ENCODE results near the gene ADCY5.
A peak's percentile ranks its signal among the peaks of the same experiment; 100 is the strongest.

The ADCY5 gene

DNA sequence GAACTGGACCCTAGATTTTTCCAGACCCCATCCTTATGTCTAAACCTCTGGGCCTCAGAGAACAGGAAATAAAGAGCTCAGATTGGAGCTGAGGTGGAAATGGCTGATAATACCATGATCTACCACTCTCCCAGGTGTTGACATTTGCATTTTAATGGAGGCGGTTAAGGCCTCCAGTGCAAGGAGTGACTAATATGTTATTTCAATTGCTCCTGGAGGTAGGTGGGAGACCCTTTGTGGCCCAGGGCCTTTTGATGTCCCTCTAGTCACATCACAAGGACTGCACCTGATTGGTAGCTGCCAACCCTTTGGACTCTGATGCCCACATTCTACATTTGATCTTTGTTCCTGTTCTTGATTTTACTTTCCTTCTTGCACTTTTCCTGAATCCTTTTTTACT lies 9.0 kb upstream of the ADCY5 start:
- no peak for DNase-seq

DNA sequence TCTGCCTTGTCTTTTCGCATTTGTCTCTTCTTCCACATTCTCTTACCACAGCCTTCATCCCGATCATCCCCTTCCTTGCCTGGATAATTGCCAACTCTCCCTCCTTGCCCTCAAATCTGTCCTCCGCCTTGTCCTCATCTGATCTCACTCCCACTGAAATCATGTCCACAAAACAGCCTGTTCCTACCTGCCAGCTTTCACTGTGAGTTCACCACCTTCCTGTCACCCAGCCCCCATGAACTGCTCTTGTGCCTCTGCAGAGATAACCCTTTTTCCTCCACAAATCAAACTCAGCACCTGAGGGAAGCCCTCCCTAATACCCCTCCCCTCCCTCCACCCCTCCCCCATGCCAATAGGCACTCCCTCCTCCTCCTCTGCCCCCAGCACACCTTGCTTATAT lies 4.8 kb upstream of the ADCY5 start:
- DNase-seq = no peak

DNA sequence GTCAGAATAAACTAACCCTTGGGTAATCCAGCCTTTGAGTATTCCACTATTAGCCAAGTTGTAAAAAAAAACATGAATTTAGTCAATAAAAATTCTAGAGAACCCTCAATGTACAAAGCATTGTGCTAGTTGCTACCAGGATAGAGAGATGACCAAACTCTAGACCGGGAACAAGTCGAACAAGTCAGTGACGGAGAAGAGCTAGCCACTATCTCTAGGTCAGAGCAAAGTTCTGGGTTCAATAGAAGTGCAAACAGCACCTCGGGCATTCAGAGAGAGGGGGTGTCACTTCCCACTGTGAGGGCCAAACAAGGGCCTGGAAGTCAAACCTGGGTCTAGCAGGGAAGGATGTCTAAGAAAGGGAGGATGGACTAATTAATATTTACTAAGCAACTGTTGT lies 2.3 kb upstream of the ADCY5 start:
- DNase-seq = no peak

DNA sequence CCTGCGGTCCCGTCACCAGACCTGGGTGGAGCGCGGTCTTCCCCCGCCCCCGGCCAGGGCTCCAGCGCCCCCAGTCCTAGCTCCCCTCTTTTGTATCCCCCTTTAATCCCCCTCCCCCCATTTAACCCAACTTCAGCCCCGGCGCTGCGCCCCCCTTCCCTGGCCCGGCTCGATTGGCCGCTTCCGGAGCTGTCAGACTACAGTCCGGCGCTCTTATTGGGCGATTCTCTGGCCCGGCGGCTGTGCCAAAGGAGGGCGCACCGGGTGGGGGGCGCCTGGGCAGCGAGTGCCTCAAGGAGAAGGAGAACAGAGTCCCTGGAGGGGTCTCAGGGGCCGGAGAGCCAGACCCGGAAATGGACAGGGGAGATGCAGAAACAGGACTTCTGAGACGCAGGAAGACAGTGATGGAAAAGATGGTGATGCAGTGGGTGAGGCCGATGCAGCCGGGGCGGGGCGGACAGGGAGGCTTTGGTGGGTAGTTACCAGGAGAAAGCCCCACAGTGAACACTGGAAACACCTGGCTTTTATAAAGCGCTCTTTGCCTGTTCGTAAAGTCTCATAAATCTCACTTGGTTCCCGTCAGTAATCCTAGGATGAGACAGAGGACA lies 1.2 kb upstream of the ADCY5 start:
- DNase-seq = no peak

DNA sequence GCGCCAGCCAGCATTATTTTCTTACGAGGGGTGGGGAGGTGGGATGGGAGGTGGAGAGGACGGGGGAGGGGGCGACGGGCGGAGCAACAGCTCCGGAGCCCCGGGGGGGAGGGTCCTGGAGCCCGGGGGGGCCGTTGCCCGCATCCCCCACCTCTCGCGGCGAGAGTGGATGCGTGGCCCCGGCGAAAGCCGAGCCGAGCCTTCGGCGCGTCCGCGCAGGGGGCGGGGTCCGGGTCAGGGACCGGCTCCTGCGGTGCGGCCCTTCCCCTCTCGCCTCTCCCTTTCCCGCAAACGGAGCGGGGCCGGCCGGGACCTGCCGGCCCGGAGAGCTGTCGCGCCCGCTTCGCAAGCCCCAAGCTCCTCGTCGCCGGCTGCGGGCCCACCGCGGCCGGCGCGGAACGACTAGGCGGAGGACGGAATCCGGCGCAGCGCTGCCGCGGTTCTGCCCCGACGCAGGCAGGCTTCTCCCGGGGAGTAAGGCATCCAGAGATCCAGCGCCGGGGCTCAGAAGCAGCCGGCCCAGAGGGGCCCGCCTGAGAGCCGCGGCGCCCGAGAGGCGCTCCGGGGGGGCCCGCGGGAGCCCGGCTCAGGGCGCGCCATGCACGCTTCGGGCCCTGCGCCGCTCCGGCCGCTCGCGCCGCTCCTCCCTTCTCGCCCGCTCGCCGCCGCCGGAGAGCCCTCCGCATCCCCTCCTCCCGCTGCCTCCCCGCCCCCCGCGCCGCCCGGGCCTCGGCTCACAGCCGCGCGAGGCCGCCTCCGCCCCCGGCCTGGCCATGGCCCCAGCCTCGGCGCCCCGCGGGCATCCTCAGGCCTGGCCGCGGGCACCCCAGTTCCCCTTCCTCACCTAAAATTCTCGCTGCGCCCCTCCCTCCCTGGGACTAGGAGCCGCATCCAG lies 459 bp upstream of the ADCY5 start:
- DNase-seq = no peak

DNA sequence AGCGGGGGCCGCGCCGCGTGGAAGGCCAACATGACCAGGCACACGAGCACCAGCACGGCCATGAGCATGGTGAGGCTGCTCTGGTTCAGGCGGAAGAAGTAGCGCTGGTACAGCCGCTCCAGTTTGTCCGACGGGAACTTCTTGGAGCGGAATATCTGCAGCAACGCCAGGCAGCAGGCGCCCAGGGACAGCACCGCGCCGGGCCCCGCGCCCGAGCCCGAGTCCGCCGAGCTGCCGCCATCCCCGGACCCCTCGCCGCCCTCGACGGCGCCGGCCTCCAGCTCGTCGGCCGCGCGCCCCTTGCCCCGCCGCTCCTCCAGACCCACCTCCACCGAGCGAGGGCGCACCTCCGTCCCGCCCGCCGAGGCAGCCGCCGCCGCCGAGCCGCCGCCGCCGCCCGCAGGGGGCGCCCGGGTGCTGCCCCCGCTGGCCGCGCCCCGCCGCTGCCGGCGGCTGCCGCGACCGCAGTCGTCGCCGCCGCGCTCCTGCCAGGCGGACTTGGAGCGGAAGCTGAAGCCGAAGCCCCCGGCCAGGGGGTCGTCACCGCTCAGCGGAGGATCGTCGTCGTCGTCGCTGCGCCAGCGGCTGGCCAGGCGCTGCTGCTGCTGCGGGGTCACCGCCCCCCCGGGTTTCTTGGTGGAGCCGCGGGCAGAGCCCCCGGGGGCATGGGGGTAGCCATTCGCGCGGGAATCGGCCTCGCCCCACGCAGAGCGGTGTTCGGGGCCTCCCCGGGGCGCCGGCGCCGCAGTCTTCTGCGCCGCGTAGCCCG lies 957 bp downstream of the ADCY5 start:
- no peak for DNase-seq

DNA sequence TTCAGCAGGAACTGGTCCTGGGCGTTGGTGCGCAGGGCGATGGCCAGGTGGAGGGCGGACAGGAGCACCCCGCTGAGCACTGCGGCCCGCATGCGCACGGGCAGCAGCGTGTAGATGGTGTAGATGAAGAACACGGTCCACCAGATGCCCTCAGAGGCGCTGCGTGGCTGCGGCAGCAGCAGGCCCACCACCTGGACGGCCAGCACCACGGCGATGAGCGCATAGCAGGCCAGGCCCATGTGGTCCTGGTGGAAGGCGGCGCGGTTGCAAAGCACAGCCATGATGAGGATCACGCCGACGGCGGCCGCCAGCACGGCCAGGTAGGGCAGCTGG lies 1.5 kb downstream of the ADCY5 start:
- no peak for DNase-seq

DNA sequence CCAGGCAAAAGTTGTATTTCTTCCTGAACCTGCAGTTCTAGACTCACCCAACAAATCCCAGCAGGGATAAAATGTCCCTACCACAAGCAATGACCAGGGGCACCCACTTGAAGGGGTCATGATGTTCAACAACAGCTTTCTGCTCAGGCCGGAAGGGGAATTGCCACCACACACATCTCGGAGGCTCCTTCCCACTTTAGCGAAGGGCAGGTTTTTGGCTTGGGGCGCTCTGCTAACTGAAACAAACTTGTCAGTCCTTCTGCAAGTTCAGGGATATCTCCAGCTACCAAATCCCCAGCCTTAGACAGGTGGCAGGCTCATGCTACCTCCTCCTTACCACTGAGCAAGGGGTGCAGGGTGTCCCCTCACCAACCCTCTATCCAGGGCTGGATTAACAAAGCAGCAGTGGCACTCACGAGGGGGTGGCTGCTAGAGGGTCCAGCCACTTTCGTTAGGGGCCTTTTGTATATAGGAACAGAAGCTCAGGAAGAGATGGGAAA lies 2.2 kb downstream of the ADCY5 start:
- no peak for DNase-seq

DNA sequence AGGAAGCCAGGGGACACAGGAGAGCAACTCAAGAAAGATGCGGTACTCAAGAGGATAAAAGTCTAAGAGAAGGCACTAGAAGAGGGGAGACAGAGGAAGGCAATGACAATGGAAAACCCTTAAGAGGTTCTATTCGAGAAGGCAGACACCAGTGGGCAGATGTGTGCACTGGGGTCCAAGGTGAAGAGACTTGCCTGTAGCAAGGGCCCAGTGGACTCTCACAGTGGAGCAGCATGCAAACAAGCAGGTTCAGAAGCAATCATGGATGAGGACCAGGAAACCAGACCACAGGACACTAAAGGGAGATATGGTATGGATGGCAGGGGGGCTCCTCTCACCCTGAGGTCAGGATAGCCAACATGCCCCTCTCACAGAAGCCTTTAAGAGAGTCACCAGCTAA lies 2.7 kb downstream of the ADCY5 start:
- no peak for DNase-seq

DNA sequence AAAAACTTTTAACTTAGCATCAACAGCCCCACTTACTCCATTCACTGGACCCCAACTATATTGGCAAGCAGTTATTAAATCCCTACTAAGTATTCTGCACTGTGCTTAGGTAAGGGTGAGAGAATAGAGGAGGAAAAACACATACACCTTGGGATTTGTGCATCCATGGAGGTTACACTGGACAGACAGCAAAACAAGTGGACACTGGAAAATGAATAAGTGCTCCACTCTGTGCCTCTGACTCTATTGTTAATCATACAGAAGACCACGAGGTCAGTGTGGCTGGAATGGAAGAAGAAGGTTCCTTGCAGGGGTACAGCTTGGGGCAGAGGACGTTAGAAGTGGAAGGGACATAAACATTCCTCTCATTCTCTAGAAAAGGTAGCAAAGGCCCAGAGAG lies 3.2 kb downstream of the ADCY5 start:
- DNase-seq = no peak

DNA sequence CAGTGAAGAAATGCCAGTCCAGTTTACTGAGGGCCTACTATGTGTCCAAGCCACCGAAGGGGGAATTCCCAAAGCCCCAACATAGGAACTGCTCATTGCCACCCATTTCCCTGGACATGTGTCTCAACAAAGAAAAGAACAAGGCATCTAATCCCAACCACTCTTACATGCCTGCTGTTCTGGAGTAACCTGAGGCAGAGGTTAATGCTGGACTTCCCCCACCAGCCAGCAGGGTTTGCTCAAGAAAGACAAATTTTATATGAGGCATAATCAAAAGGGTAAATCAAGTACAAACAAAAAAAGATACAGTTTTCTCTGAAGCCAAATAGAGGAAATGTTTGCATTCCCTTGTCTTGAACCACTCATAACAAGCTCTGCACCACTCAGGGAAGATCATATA lies 4.1 kb downstream of the ADCY5 start:
- DNase-seq = no peak

DNA sequence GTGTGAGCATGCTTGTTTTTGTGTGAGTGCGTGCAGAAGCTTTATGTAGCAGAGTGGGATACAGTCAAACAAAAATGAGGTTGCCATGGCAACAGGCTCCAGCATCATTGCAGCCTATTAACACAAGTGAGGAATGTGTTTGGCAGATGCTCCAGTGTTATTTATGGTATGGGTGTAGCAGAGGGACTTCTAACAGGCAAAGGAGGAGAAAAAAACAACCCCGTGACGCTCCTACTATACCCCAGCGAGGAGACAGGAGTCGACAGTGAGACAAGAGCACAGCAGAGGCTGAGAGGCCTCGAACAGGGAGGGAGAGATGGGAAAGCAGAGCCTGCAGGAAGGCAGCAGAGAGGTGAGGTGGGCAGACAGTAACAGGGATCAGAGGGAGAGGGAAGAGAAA lies 4.9 kb downstream of the ADCY5 start:
- peak; percentile 40 for DNase-seq

DNA sequence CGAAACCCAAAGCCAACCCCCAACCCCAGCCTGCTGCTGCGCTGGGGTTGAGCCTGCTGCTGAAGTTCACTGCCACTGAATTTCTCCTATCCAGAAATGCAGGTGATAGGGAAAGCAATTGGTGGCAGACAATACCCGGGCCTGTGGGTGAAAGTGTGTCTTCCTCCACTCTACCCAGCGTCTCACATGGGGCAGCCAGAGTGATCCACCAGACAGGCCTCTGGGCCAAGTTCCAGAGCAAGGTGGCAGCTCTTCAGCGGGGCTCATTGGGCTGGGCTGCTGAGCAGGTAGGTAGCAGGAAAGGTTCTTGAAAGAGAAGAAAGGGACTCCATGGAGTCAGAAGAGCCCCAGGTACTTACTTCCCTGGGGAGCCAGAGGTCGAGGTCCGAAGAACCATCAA lies 6.0 kb downstream of the ADCY5 start:
- DNase-seq = no peak

DNA sequence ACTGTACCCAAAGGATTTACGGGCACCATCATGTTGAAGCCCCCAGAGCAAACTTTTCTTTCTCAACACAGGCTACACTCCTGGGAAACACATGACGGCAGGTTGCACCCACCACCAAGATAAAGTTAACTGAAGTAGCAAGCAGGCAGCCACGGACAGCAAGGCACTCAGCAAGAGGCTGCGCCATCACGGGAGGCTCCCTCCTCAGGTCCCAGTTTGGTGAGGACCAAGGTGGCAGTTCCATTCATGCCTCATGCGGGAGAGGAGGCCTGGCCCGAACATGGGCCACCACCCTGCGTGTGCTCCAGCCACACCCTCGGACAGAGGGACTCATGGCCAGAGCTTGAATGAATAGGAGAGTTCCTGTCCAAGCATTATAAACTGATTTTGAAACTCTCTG lies 6.8 kb downstream of the ADCY5 start:
- DNase-seq = no peak

DNA sequence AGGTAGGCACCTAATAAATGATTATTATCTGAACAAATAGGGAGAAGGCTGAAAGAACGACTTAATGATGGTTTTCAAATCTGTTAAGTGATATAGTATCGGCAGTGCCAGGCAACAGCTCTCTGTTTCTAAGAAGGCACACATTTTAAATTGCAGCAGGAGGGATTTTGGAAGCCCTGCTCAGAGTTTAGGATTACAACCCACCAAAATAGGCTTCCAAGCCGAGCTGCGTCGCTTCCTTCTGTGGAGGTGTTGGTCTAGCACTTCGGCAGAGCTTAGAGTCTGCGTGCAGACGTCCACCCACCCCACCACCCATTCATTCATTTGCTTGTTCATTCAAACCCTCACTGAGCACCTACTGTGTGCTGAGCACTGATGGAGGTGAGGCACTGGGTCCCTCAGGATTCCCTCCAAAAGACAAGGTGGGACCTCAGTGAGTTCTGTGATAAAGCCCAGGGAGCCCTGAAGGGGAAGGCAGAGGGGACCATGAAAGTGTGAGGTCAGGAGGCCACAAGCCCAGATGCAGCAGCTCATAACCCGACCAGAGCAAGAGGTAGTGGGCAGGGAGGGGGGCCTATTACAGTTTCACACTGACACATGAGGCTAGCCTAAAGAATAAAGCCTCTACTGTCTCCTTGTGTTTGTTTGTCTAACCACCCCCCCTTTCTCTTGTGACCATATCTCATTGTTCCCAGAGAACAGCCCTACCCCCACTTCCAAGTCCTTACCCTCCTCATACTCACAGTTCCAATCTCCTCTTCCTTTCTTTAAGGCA lies 8.9 kb downstream of the ADCY5 start:
- DNase-seq = no peak

DNA sequence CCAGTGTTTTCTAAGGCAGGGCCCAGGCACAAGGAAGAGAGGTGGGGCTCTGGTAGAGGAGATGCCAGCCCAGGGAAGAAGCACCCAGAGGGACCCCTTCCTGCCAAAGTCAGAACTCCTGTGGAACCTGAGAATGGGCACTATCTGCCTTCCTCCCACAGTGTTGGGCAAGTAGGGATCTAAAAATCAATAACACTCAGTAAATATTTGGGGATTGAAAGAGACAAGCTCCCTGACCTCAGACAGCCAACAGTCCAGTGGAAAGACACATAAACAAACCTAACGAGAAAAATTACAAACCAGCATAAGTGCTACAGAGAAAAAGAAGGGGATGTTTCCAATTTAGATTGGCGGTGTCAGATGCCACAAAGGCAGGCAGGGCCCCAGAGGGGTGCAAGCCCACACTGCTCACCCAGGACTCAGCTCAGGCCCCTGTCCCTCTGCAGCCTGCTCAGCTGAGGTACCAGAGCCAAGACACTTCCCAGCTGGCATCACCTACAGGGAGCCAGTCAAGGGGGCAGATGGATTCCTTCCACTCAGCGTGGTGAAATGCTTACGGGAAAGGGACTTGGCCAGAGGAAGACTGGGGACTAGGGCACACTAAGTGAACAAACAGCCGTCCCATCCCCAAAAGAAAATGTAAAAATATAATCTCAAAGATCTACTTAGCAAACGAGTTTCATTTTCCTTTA lies 15.9 kb downstream of the ADCY5 start:
- no peak for DNase-seq

DNA sequence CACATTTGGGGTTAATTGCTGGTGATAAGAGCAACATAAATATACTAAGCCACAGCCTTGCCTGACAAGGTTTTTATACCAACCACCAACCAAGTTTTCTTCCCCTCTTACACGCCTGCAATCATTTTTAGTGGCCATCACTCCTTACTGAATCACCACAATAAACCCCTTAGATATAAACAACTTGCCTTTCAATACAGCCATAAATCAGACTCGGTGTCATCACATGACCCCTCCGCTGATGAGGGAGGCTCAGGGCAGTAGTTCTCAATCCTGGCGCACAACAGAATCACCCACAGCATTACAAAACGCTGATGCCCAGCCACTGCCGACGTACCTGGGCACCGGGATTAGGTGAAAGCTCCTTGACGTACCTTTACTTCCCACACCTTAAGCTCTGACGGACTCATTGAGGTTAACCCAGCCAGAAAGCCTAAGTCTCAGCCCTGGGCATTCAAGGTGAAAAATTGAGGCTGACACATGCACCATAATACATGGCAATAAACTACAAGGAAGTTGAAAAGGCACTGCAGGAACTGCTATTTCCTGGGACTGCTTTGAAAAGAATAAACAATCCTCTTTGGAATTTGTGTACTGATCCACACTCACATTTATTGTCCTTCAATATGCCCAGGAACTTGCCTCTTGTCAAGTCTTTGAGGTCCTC lies 17.1 kb downstream of the ADCY5 start:
- DNase-seq = no peak

DNA sequence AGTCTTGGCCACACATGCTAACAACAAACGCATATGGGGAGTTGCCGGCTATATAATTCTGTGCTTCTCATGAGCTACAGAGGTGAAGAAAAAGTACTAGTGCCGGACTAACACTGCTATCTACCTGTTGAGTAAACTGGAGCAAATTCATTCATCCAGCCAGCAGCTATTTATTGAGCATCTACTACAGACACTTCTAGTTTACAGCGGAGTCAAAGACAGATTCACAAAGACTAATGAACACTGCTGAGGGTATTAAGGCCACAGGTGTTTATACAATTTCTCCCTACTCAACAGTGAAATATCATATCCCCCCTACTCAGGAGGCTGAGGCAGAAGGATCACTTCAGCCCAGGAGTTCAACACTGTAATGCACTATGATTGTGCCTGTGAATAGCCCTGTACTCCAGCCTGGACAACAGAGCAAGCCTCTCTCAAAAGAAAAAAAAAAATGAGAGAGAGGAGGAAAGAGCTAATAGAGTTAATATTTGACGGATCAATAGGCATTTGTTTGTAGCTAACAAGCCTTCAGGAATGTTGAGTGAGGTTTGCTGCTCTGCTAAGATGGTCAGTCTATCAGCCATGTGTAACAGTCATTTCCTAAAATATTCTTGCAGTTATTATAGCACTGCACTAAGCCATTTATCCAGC lies 17.8 kb downstream of the ADCY5 start:
- DNase-seq = no peak

DNA sequence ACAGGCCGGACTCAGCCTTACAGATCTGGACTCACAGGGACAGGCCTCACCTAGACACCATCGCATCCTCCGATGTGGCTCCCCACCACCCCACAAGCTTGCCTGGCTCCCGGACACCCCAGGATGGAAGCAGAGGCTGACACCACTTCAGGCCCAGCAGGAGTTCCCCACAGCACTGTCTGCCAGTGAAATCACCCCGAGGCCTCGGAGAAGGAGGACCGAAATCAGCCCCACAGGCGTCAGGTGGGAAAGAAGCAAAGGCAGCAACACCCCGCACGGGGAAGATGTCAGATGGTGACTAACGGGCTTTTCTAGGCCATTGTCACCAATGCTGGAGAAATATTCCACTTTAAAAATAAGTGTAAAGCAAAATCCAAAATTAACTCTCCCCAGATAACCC lies 18.6 kb downstream of the ADCY5 start:
- DNase-seq = no peak

DNA sequence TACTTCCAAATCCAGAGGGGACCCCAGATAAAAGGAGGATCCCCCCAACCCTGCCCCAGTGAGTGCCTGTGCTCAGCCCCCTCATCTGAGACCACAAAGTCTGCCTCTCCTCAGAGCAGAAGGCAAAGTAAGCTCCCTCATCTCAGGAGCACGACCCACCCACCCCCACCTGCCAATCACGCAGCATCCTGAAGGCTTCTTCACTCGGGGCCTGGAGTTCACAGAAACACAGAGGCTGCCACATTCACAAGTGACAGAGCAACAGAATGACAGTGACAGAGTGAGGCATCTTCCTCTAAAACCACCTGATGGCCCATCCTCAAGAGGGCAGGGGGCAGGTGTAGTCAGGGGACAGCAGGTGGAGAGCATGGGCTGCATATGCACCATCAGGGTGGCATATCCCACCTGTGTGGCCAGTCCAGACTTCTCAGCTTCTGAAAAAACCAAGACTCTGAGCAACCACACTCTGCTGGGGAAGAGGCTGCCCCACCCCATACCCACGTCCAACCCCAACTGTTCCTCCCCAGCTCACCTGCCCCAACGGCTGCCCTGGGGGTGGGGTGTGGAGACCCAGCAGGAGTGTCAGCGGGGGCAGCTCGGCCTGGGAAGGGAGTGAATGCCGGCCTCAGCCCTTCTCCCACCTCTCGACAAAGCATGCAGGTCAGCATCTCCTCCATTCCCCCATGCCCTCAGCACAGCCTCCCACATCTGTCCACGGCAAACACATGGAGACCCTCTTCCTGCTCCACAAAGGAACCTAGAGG lies 19.3 kb downstream of the ADCY5 start:
- DNase-seq = no peak
